Activated CD8-positive, alpha-beta memory T cell treated with anti-CD3 and anti-CD28 coated beads for 24 hours (primary cell): ENCODE results near the gene B4GAT1.
"Not testable (repeated sequence)": the region's sequence is repeated elsewhere in the genome, so short reads cannot be mapped to it uniquely, and the experiment has no call there.

ENCODE experiments used
- DNase-seq: peaks from one replicate; pipeline ENCODE4 v3.0.0-alpha.2; 2020

Gene B4GAT1

DNA sequence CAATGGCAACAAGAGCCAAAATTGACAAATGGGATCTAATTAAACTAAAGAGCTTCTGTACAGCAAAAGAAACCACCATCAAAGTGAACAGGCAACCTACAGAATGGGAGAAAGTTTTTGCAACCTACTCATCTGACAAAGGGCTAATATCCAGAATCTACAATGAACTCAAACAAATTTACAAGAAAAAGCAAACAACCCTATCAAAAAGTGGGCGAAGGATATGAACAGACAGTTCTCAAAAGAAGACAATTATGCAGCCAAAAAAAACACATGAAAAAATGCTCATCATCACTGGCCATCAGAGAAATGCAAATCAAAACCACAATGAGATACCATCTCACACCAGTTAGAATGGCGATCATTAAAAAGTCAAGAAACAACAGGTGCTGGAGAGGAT lies 27.1 kb downstream of the B4GAT1 start:
- not testable (repeated sequence) for DNase-seq

DNA sequence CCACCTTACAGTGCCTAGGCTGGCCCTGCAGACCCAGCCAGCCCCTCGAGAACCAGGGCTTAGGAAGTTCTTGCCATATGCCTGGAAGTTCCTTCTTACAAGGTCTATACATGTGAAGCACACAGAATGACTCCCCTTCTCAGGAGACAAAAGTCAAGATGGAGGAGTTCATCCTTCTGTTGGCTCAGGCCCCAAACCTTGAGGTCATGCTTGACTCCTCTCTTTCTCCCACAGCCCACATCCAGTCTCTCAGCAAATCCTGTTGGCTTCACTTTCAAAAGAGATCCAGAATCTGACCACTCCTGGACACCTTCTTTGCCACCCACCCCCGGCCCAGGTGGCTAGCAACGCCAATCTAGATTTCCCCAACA lies 28.8 kb downstream of the B4GAT1 start:
- DNase-seq: no peak

GRCh38 chr11:66317723-66318599 lies 29.5 kb downstream of the B4GAT1 start:
- peak; percentile 80 for DNase-seq

DNA sequence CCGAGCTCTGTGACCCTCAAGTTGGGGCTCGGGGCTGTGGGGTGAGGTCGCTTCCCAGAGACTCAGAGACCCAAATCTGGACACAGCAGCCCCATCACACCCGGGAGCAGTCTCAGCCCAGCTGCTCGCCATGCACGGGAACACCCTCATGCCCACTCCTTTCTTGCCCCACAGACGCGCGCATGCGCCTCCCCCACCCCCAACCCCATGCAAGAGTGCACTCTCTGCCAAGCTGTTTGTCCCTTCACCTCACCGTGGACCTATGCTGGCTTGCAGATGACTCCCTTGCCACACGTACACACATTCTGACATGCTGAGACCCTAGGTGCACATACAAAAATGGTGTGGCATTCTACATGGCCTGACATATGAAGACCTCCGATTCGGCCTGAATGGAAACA lies 30.1 kb downstream of the B4GAT1 start:
- DNase-seq: peak; percentile 86

- DNase-seq: peak; percentile 73
These were observed 30.6 kb downstream of the B4GAT1 start, which contains the start of gene CD248 for GRCh38 chr11:66316849-66317251. Gene CD248, minus strand, starts transcription at chr11:66317044. Its CDS starts 17 bp downstream, at chr11:66317027.

DNA sequence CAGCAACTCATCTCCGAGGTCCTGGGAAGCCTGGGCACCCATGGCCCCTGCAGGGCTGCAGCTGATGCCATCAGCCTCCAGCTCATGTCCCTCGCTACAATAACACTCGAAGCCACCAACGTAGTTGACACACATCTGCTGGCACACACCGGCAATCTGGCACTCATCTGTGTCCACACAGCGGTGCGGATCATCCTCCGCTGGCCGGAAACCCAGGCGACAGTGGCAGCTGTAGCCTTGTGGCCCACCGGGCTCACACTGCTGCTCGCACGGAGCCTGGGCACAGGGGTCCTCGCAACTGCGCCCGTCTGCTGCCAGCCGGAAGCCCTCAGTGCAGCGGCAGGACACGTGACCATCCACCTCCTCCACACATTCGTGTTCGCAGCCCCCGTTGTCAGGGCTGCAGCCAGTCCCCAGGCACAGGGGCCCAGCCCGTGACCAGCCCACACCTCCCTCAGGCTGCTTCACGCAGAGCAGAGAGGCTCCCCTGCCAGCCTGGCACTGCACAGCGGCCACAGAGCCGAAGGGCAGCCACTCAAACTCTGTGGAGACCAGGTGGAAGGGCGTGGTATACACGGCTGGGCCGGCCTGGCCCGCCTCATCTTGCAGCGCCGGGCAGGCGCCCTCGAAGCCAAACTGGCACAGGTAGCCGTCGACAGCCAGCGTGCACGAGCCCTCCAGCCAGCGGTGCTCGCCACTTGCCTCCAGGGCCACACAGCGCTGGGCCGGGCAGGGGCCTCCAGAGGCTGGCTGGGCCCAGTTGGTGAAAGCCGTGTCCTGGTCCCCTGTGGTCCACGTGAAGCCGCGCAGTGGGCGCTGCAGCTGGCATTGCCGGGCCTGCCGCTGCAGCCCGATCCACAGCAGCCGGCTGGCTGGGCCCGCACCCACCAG lies 31.3 kb downstream of the B4GAT1 start:
- DNase-seq: peak; percentile 82

DNA sequence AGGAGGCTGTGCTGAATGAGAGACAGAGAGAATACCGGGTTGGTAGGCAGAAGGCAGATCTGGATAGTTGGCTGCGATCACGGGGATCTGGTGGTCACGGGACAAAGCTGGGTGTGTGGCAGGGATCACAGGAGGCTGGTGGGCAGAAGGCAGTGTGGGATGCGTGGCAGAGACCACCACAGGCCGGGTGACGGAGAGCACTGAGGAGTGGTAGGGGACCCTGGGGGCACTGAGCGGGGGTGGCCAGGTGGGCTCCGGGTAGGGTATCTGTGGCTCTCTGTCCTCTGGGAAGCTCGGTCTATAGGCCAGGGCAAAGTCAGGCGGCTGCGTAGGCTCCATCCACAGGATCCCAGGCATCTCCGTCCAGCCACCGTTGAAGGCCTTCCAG lies 31.9 kb downstream of the B4GAT1 start:
- no peak for DNase-seq

- DNase-seq: no peak
These were observed 32.6 kb downstream of the B4GAT1 start for GRCh38 chr11:66314561-66315497.

- no peak for DNase-seq
These were observed 33.3 kb downstream of the B4GAT1 start for GRCh38 chr11:66314186-66314501.

GRCh38 chr11:66313321-66314185 lies 33.9 kb downstream of the B4GAT1 start:
- DNase-seq: peak; percentile 68

- peak; percentile 100 for DNase-seq
These were observed 34.7 kb downstream of the B4GAT1 start for GRCh38 chr11:66312549-66313320.

DNA sequence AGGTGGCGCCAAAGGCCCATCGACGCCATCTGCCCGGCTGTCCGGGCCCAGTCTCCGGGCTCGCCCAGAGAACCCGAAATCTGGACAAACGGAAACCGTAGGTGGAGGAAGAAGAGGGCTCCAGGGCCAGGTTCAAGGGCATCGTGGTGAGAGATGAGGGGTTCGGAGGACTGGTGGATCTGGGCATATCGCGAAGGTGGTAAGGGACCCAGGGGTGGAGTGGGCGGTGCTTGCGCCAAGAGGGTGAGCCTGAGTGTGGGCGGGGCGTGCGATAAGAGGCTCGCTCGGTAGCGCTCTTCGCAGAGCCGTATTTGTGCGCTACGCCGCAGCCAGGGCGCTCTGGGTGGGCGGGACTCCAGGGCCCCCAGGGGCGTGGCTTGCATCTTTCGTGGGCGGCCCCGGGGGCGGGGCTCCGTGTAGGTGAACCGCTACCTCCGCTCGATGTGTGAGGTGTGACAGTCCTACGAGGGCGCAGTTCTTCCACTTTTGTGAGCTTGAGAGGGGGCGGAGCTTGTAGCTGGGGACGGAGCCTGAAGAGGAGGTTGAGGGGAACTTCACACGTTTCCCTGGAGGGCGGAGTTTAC lies 35.4 kb downstream of the B4GAT1 start:
- peak; percentile 99 for DNase-seq

- no peak for DNase-seq
These were observed 35.9 kb downstream of the B4GAT1 start for GRCh38 chr11:66311470-66311964.

DNA sequence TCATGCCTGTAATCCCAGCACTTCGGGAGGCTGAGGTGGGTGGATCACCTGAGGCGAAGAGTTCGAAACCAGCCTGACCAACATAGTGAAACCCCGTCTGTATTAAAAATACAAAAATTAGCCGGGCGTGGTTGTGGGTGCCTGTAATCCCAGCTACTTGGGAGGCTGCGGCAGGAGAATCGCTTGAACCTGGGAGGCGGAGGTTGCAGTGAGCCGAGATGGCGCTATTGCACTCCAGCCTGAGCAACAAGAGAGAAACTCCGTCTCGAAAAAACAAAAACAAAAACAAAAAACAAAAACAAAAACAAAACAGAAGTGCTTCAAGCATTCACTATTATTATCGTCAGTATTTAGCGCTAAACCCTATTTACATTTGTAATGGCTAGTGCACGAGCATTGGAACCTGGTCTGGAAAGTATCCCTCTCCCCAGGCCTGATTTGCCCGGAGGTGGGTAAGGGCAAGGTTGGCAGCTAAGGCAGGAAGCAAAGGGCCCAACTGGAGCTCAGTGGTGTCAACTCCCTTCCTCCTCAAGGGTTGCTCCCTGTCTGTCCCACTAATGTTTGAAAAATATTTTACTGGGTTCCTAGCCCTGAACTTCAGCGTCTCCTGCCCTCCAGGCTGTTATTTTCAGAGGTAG lies 36.5 kb downstream of the B4GAT1 start:
- not testable (repeated sequence) for DNase-seq

DNA sequence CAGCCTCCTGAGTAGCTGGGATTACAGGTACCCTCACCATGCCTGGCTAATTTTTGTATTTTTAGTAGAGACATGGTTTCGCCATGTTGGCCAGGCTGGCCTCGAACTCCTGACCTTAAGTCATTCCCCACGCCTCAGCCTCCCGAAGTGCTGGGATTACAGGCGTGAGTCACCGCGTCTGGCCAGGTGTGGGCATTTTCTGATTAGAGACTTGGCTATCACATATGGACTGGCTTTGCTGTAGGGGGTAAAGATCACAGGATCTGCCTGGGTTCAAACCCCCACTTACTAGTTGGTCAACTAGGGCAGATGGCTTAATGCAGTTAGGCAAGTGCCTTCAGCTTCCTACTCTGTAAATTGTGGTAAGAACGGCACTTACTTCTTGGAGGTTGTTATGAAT lies 37.1 kb downstream of the B4GAT1 start:
- DNase-seq: no peak

GRCh38 chr11:66309475-66309874 lies 38.0 kb downstream of the B4GAT1 start:
- DNase-seq: no peak

DNA sequence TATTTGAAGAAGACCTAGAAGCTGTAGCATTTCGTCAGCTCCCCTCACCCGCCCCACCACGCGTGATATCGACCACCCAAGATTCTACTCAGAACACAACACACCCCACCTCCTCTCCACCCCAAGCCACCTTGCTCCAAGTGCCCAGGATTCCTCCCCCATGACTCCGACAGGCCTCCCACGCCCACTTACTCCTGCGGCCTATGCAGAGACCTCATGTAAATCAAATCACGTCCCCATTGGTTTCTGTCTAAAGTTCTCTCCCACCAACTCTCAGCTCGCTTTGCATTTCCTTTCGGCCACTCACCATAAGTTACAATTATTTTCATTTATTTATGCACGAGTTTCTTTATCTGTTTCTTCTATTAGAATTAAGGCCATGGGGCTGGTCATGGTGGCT lies 44.8 kb downstream of the B4GAT1 start:
- no peak for DNase-seq

GRCh38 chr11:66299186-66299585 lies 48.2 kb downstream of the B4GAT1 start:
- DNase-seq: no peak

DNA sequence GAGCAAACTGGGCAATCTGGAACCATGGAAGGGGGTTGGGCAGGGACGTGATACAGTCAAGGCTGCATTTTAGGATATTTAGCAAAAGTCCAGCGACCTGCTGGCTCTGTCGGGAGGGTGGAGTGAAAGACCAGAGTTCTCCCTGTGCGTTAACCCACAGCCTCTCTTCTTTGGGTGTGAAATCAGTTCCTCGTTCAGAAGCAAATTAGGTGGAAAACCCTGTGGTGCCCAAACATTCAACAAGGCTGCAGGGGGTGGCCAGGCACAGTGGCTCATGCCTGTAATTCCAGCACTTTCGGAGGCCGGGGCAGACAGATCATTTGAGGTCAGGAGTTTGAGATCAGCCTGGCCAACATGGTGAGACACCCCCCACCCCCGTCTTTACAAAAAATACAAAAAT lies 49.8 kb downstream of the B4GAT1 start:
- no peak for DNase-seq
